ENCODE results near the gene FNDC3A. TPM values are rescaled to one million over a fixed set of nuclear protein-coding genes. Genes with fewer than 3 reads are reported as not detected.

The FNDC3A gene
- polyA plus RNA-seq, 1 donor = 33.6 TPM

GRCh38 chr13:49254007-49254406, 278.3 kb downstream of the FNDC3A start:
- DNase-seq (ENCODE audit: low read depth) = no peak

DNA sequence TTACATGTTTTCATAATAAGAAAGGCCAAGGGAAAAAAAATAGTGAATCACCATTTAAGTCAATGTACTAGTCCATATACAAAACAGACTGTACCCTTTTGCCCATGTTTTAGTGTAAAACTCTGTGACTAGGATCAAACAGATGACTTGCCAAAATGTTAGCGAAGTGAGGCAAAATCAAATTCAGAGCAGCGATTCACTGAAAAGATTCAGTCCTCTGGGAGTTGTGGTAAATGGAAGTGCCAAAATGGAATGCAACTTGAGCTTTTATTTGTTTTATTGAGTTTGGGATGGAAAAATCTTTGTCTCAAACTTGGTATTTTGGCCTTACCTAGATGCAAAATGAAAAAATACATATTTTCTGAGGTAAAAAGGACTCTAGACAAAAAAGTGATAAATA, 281.1 kb downstream of the FNDC3A start:
- DNase-seq (ENCODE audit: low read depth) = peak; percentile 13

- DNase-seq (ENCODE audit: low read depth) = no peak
Measured at GRCh38 chr13:49258089-49258796, 282.5 kb downstream of the FNDC3A start.

Other genes with a start within 250 kb of the FNDC3A start
- gene MLNR, start 244.4 kb downstream of the FNDC3A start, polyA plus RNA-seq (ENCODE audit: insufficient read length) = 0.11 TPM